NCI-H524 treated with DMSO at 0.1 percent for 48 hours (cell line): Measurements from ENCODE around the gene FBXW10B.
"Not testable (repeated sequence)": the region's sequence is repeated elsewhere in the genome, so short reads cannot be mapped to it uniquely, and the experiment has no call there.

ENCODE experiments used
- DNase-seq: peaks from one replicate; lab custom pipeline; 2025; lab: John Stamatoyannopoulos, UW

The FBXW10B gene

GRCh38 chr17:15619331-15620058, at the start of gene FBXW10B:
TSS of gene FBXW10B (minus strand) at chr17:15619704. CDS start at chr17:15619512, 192 bp downstream.
- DNase-seq: not testable (repeated sequence)

GRCh38 chr17:15663691-15664090, 44.2 kb upstream of the FBXW10B start:
- DNase-seq: no peak

- DNase-seq: no peak
Observed at GRCh38 chr17:15663176-15663575, 43.7 kb upstream of the FBXW10B start.

- DNase-seq: no peak
Observed at GRCh38 chr17:15662681-15663080, 43.2 kb upstream of the FBXW10B start.

GRCh38 chr17:15660077-15660476, 40.6 kb upstream of the FBXW10B start:
- DNase-seq: no peak

GRCh38 chr17:15659663-15660062, 40.2 kb upstream of the FBXW10B start:
- DNase-seq: no peak

- no peak for DNase-seq
Observed at GRCh38 chr17:15659236-15659635, 39.7 kb upstream of the FBXW10B start.

- no peak for DNase-seq
Observed at GRCh38 chr17:15658296-15658695, 38.8 kb upstream of the FBXW10B start.

GRCh38 chr17:15657868-15658267, 38.4 kb upstream of the FBXW10B start:
- DNase-seq: no peak

GRCh38 chr17:15654886-15655561, 35.5 kb upstream of the FBXW10B start:
- no peak for DNase-seq

GRCh38 chr17:15654401-15654800, 34.9 kb upstream of the FBXW10B start:
- DNase-seq: not testable (repeated sequence)

GRCh38 chr17:15652960-15653359, 33.5 kb upstream of the FBXW10B start:
- no peak for DNase-seq

GRCh38 chr17:15651583-15652110, 32.1 kb upstream of the FBXW10B start:
- DNase-seq: peak; percentile 55

- no peak for DNase-seq
Observed at GRCh38 chr17:15650741-15651582, 31.5 kb upstream of the FBXW10B start.

GRCh38 chr17:15649861-15650421, 30.4 kb upstream of the FBXW10B start:
- DNase-seq: no peak

- DNase-seq: no peak
Observed at GRCh38 chr17:15648386-15648785, 28.9 kb upstream of the FBXW10B start.

- DNase-seq: not testable (repeated sequence)
Observed at GRCh38 chr17:15645942-15646312, 26.4 kb upstream of the FBXW10B start.

- DNase-seq: not testable (repeated sequence)
Observed at GRCh38 chr17:15645099-15645941, 25.8 kb upstream of the FBXW10B start.

GRCh38 chr17:15642505-15643251, 23.2 kb upstream of the FBXW10B start:
- not testable (repeated sequence) for DNase-seq

GRCh38 chr17:15642014-15642413, 22.5 kb upstream of the FBXW10B start:
- DNase-seq: not testable (repeated sequence)
